K562 (cell line): ENCODE data around the gene ACLY. TPM values are rescaled to one million over a fixed set of nuclear protein-coding genes. Genes with fewer than 3 reads are reported as not detected.
A peak's percentile ranks its signal among the peaks of the same experiment; 100 is the strongest.

Experiments used
- ATAC-seq: fragments of 200-7000 bp; cut with Tn5 transposase; 3 replicates; pipeline ENCODE4 v1.9.1; 2020; ENCODE audit warnings: moderate library complexity
- BruUV-seq: library from RNA; stranded (reverse); fragments of 400-500 nt; replicated peaks from 2 replicates; lab custom pipeline; 2021; lab: Mats Ljungman, UMichigan
- CTCF ChIA-PET: fragments of 300-600 bp; formaldehyde crosslinking; extraction: SDS; loops from one replicate; lab custom pipeline; 2021; ENCODE audit warnings: low intra/inter-chr PET ratio; lab: Yijun Ruan, JAX
- POLR2A ChIA-PET: fragments of 300-600, 350-650 bp; sonication (Branson Sonifier 250); formaldehyde crosslinking; extraction: SDS; loops from one replicate; lab custom pipeline; 2021; ENCODE audit warnings: antibody characterized with exemption, inconsistent platforms; lab: Yijun Ruan, JAX
- DNase-seq, 4 experiments: peaks; one replicate each; pipeline versions ENCODE4 v3.0.0 to v3.0.0-alpha.2; 2011 to 2018; ENCODE audit warnings: low spot score in 3 of 4, mixed read lengths in 3 of 4; ENCODE audit errors: extremely low read depth in 1 of 4
- FAIRE-seq: peaks from 2 replicates; lab custom pipeline; 2011; peaks lifted over from hg19 to GRCh38; lab: Jason Lieb, UNC
- H2AFZ ChIP-seq: 2 replicates; pipeline ENCODE4 v1.6.0; 2011; ENCODE audit warnings: low read depth, low read length, control low read depth, inconsistent platforms
- H3K27ac ChIP-seq: fragments of 200-600 bp; 3 replicates; pipeline ENCODE4 v1.8.0; 2011; ENCODE audit warnings: low read depth, mild to moderate bottlenecking, control low read depth, inconsistent platforms, low read length, moderate library complexity, mixed read lengths; ENCODE audit errors: extremely low read depth
- H3K27me3 ChIP-seq, 2 experiments: fragments of 300-600 bp in 1 of 2; 2 replicates in 1 of 2; 3 replicates in 1 of 2; pipeline versions ENCODE4 v1.6.0 to v1.8.0; 2011; ENCODE audit warnings: inconsistent platforms in 2 of 2, low read length in 2 of 2, mild to moderate bottlenecking in 1 of 2, mixed read lengths in 1 of 2, moderate library complexity in 1 of 2; ENCODE audit not compliant: control insufficient read depth in 2 of 2, insufficient read depth in 2 of 2
- H3K36me3 ChIP-seq: fragments of 300-600 bp; 3 replicates; pipeline ENCODE4 v1.8.0; 2011; ENCODE audit warnings: mild to moderate bottlenecking, low read length, inconsistent platforms; ENCODE audit not compliant: control insufficient read depth, insufficient read depth
- H3K4me1 ChIP-seq, 2 experiments: fragments of 200-600 bp in 1 of 2; replicated peaks in 1 of 2; 2 replicates in 1 of 2; 3 replicates in 1 of 2; pipeline versions ENCODE4 v1.5.1 to v1.8.0; 2011; ENCODE audit warnings: inconsistent platforms in 2 of 2, low read length in 2 of 2, mild to moderate bottlenecking in 1 of 2, mixed read lengths in 1 of 2, moderate library complexity in 1 of 2; ENCODE audit not compliant: control insufficient read depth in 2 of 2, insufficient read depth in 2 of 2
- H3K4me2 ChIP-seq: 2 replicates; pipeline ENCODE4 v1.6.1; 2011; ENCODE audit warnings: low read length, control low read depth, inconsistent platforms, mixed read lengths; ENCODE audit not compliant: insufficient read depth
- H3K4me3 ChIP-seq: fragments of 200-600 bp; sonication (generic), shearing (Covaris generic); 2 replicates; pipeline ENCODE4 v1.5.1; 2016; ENCODE audit warnings: control low read depth, inconsistent platforms
- H3K79me2 ChIP-seq: fragments of 200-600 bp; 3 replicates; pipeline ENCODE4 v1.8.0; 2011; ENCODE audit warnings: low read length, inconsistent platforms; ENCODE audit not compliant: control insufficient read depth, insufficient read depth
- H3K9ac ChIP-seq, 2 experiments: 2 replicates each; pipeline versions ENCODE4 v1.6.0 to v1.6.1; 2011; ENCODE audit warnings: low read depth in 2 of 2, low read length in 2 of 2, control low read depth in 1 of 2, inconsistent platforms in 1 of 2, mild to moderate bottlenecking in 1 of 2, mixed read lengths in 1 of 2; ENCODE audit not compliant: insufficient read depth in 1 of 2
- H3K9me1 ChIP-seq: one replicate; pipeline ENCODE4 v1.6.0; 2011; ENCODE audit warnings: inconsistent platforms, mild to moderate bottlenecking, low read length, moderate library complexity; ENCODE audit not compliant: control insufficient read depth, insufficient read depth
- H3K9me3 ChIP-seq: replicated peaks from 2 replicates; pipeline ENCODE4 v1.5.1; 2011; ENCODE audit warnings: low read depth, low read length, inconsistent platforms; ENCODE audit not compliant: control insufficient read depth, insufficient read depth
- H4K20me1 ChIP-seq: replicated peaks from 2 replicates; pipeline ENCODE4 v1.6.1; 2011; ENCODE audit warnings: low read length, inconsistent platforms, mixed read lengths; ENCODE audit not compliant: control insufficient read depth, insufficient read depth
- HMGXB4 ChIP-seq: sonication (generic); formaldehyde crosslinking; IDR thresholded peaks from 2 replicates; pipeline ENCODE4 v1.8.1; 2023; ENCODE audit warnings: mild to moderate bottlenecking, missing genetic modification reagents
- PRDM10 ChIP-seq: fragments of 450-650 bp; IDR thresholded peaks from 2 replicates; pipeline ENCODE4 v1.6.1; 2018; ENCODE audit not compliant: partially characterized antibody
- WGBS: fragments of 100-300 bp; shearing (Covaris generic); methylation state at CpG from one replicate; pipeline ENCODE4 v1.1.6; 2016; ENCODE audit warnings: low coverage, mixed read lengths; ENCODE audit not compliant: insufficient coverage; ENCODE audit errors: missing lambda C conversion rate; 5-methylcytosine and 5-hydroxymethylcytosine counted together
- in situ Hi-C: fragments of 300-500 bp; cut with MboI; formaldehyde crosslinking; loops from 4 replicates; pipeline ENCODE4 v1.15.0; 2018; ENCODE audit warnings: inconsistent platforms, mixed read lengths
- intact Hi-C: fragments of 100-400 bp; cut with micrococcal nuclease; formaldehyde crosslinking; loops from 2 replicates; pipeline ENCODE4 v1.14.2; 2022
- polyA plus RNA-seq, 8 experiments: library from polyadenylated mRNA; depleted of rRNA in 4 of 8; stranded (reverse) in 5 of 8; unstranded in 3 of 8; fragments of >200 nt; fragmentation: Nextera tagmentation in 2 of 8; fragmentation: Illumina TruSeq in 1 of 8; extraction: Ambion mirVana in 2 of 8; extraction: Trizol in 1 of 8; gene quantifications; 2 replicates each; pipeline versions ENCODE4 v1.2.1 to v1.2.3, GENCODE V29; 2011 to 2014; ENCODE audit warnings: inconsistent platforms in 1 of 8, missing spikeins in 1 of 8
- total RNA-seq, 7 experiments: library from RNA; depleted of rRNA in 6 of 7; stranded (reverse); fragments of >200 nt in 6 of 7; fragmentation: Illumina TruSeq in 2 of 7; extraction: Trizol in 2 of 7; gene quantifications; 2 replicates each; pipeline versions ENCODE4 v1.2.1 to v1.2.3, GENCODE V29; 2011 to 2021; ENCODE audit warnings: low replicate concordance in 1 of 7

The ACLY gene
- total and polyA plus RNA-seq, 9 of the 15 experiments (the other 6 are each of a cell fraction or from before 2014, with no cell fraction given), result 42.9 to 280 (median 125) TPM

GRCh38 chr17:41870097-41870496, 48.7 kb downstream of the ACLY start:
- WGBS, result 82% methylated on average over 2 of the region's 2 CpGs
- BruUV-seq, result no TSS peak
- POLR2A ChIA-PET, result interaction anchor here (0.6 to 1.2 kb wide), 6 partner anchors 11 to 807 kb away, joined by 3 to 6 read pairs (median 3); partner anchors contain the start of gene PLEKHH3

More at GRCh38 chr17:41870097-41870496, 48.7 kb downstream of the ACLY start:
- peak overlapping the region in 1 of 2 experiments; percentile 18; a peak in 1 of 4 replicates for H3K9ac ChIP-seq
- no peak for DNase-seq
- H3K9me1 ChIP-seq, result peaks cover 4% of the 10 kb centered on the region
- H3K27ac ChIP-seq, result peak overlapping the region; percentile 15; the same call in 1 of the 3 replicates
- H3K4me1 ChIP-seq, result peaks cover 7 to 11% of the 10 kb centered on the region in 2 experiments; a peak in 4 of 5 replicates
- no peak for FAIRE-seq
- TF ChIP-seq HMGXB4 (CRISPR knock-in tag) (no peak), PRDM10 (peak; percentile 25)
- CTCF ChIA-PET, result no interaction called here
- ATAC-seq, result no peak
- peaks cover under 1% of the 10 kb centered on the region; the same call in 2 of the 3 replicates for H3K79me2 ChIP-seq
- H2AFZ ChIP-seq, result no peak overlapping the region
- H3K9me3 ChIP-seq, result no peaks in the 10 kb centered on the region
- no peak overlapping the region for H3K4me2 ChIP-seq
- intact Hi-C loops, result no loop called here
- peaks cover 77% of the 10 kb centered on the region; the same call in 2 of the 3 replicates for H3K36me3 ChIP-seq
- H3K27me3 ChIP-seq, result no peaks in the 10 kb centered on the region
- no peaks in the 10 kb centered on the region for H4K20me1 ChIP-seq
- in situ Hi-C loops, result no loop called here
- no peak overlapping the region for H3K4me3 ChIP-seq
